NT2/D1 (cell line): Measurements from ENCODE around the gene PSME1.

ENCODE experiments used
- SUZ12 ChIP-seq: IDR thresholded peaks from 2 replicates; pipeline ENCODE4 v1.6.1; 2011; ENCODE audit not compliant: insufficient read length, insufficient read depth; ENCODE audit errors: extremely low read depth
- YY1 ChIP-seq: IDR thresholded peaks from 2 replicates; pipeline ENCODE4 v1.6.1; 2011; ENCODE audit not compliant: insufficient read length, insufficient read depth
- ZNF274 ChIP-seq: IDR thresholded peaks from 2 replicates; pipeline ENCODE4 v1.6.1; 2011; ENCODE audit warnings: mild to moderate bottlenecking, low read depth, low read length

- no peak for TF ChIP-seq ZNF274
- no peak for TF ChIP-seq YY1
- no peak for TF ChIP-seq SUZ12
These were observed 51.5 kb downstream of the PSME1 start for GRCh38 chr14:24187539-24187915.
